AG04449 (cell line): Measurements from ENCODE around the gene CLECL1.

Source experiments
- CTCF ChIA-PET: fragments of 350-600 bp; formaldehyde crosslinking; extraction: SDS; loops from one replicate; lab custom pipeline; 2021; ENCODE audit warnings: antibody characterized with exemption; lab: Yijun Ruan, JAX
- POLR2A ChIA-PET: fragments of 400-600, 350-600 bp; formaldehyde crosslinking; extraction: SDS; loops from one replicate; lab custom pipeline; 2020; ENCODE audit warnings: antibody characterized with exemption, inconsistent platforms; lab: Yijun Ruan, JAX
- DNase-seq: peaks from one replicate; pipeline ENCODE4 v3.0.0-alpha.2; 2010; ENCODE audit warnings: low read depth, low spot score
- H3K4me3 ChIP-seq: 2 replicates; pipeline ENCODE4 v1.5.1; 2011; ENCODE audit warnings: low read depth, mild to moderate bottlenecking, control low read depth, low read length
- CTCF ChIP-seq: IDR thresholded peaks from one replicate; pipeline ENCODE4 v1.5.1; 2011; ENCODE audit warnings: mild to moderate bottlenecking, moderate library complexity, low read length, control low read depth, inconsistent platforms; ENCODE audit not compliant: insufficient read depth; ENCODE audit errors: missing control alignments

CLECL1 gene

GRCh38 chr12:9673404-9674225 is 59.3 kb downstream of the CLECL1 start:
- peak; percentile 59 for DNase-seq
- no peak for TF ChIP-seq CTCF
- POLR2A ChIA-PET = interaction anchor here (1.3 kb wide), 1 partner anchor 14 kb away, joined by 4 read pairs; no protein-coding TSS in a partner anchor
- CTCF ChIA-PET = interaction anchor here (1.0 to 1.4 kb wide), 3 partner anchors 9 to 30 kb away, joined by 3 to 4 read pairs (median 3); no protein-coding TSS in a partner anchor
- H3K4me3 ChIP-seq = no peak overlapping the region
